SK-N-SH (cell line): ENCODE data around the gene GATB. TPM values are rescaled to one million over a fixed set of nuclear protein-coding genes. Genes with fewer than 3 reads are reported as not detected.

Source experiments
- CTCF ChIA-PET: fragments of 300-600, 350-600 bp; formaldehyde crosslinking; extraction: SDS; loops from one replicate; lab custom pipeline; 2021; lab: Yijun Ruan, JAX
- POLR2A ChIA-PET: fragments of 350-600 bp; sonication (Branson Sonifier 250); formaldehyde crosslinking; extraction: SDS; loops from one replicate; lab custom pipeline; 2020; ENCODE audit warnings: antibody characterized with exemption, inconsistent platforms; lab: Yijun Ruan, JAX
- DNase-seq: peaks from one replicate; pipeline ENCODE4 v3.0.0; 2012
- H2AFZ ChIP-seq: fragments of 200-600 bp; sonication (generic); 2 replicates; pipeline ENCODE4 v1.8.1; 2016; ENCODE audit warnings: antibody characterized with exemption, mild to moderate bottlenecking, low read depth
- H3F3A ChIP-seq: fragments of 200-600 bp; sonication (generic); replicated peaks from 2 replicates; pipeline ENCODE3; 2016; ENCODE audit warnings: antibody characterized with exemption, mild to moderate bottlenecking; ENCODE audit not compliant: insufficient read depth
- H3K27ac ChIP-seq, 2 experiments: fragments of 200-500 bp in 1 of 2; fragments of 200-600 bp in 1 of 2; sonication (Bioruptor generic) in 1 of 2; sonication (generic), shearing (Covaris generic) in 1 of 2; 2 replicates each; pipeline versions ENCODE4 v1.5.1 to v1.6.1; 2014 to 2016; ENCODE audit warnings: low read depth in 2 of 2, inconsistent platforms in 1 of 2, low read length in 1 of 2, mild to moderate bottlenecking in 1 of 2, mixed read lengths in 1 of 2
- H3K27me3 ChIP-seq: fragments of 200-600 bp; sonication (generic), shearing (Covaris generic); 2 replicates; pipeline ENCODE4 v1.6.1; 2016; ENCODE audit warnings: mixed run types; ENCODE audit not compliant: insufficient read depth
- H3K36me3 ChIP-seq, 2 experiments: fragments of 200-500 bp in 1 of 2; fragments of 200-600 bp in 1 of 2; sonication (Bioruptor generic) in 1 of 2; sonication (generic) in 1 of 2; replicated peaks in 1 of 2; 2 replicates each; pipeline versions ENCODE3 to v1.5.1; 2014 to 2016; ENCODE audit warnings: low read length in 1 of 2, mild to moderate bottlenecking in 1 of 2; ENCODE audit not compliant: insufficient read depth in 2 of 2, control insufficient read depth in 1 of 2
- H3K4me1 ChIP-seq, 2 experiments: fragments of 200-500 bp in 1 of 2; fragments of 200-600 bp in 1 of 2; sonication (Bioruptor generic) in 1 of 2; sonication (generic), shearing (Covaris generic) in 1 of 2; 2 replicates each; pipeline versions ENCODE4 v1.5.1 to v1.6.1; 2014 to 2016; ENCODE audit warnings: low read depth in 1 of 2, low read length in 1 of 2, mixed run types in 1 of 2; ENCODE audit not compliant: insufficient read depth in 2 of 2, control insufficient read depth in 1 of 2
- H3K4me2 ChIP-seq: fragments of 200-600 bp; sonication (generic), shearing (Covaris generic); 2 replicates; pipeline ENCODE4 v1.6.1; 2017; ENCODE audit warnings: mixed run types
- H3K4me3 ChIP-seq, 2 experiments: fragments of 200-500 bp in 1 of 2; fragments of 200-600 bp in 1 of 2; sonication (Bioruptor generic) in 1 of 2; sonication (generic), shearing (Covaris generic) in 1 of 2; 2 replicates each; pipeline versions ENCODE4 v1.5.1 to v1.8.1; 2014 to 2016; ENCODE audit warnings: low read depth in 2 of 2, inconsistent platforms in 1 of 2, low read length in 1 of 2, mild to moderate bottlenecking in 1 of 2, mixed read lengths in 1 of 2, moderate library complexity in 1 of 2
- H3K79me2 ChIP-seq: fragments of 200-600 bp; sonication (generic); 2 replicates; pipeline ENCODE4 v1.8.1; 2017; ENCODE audit warnings: mild to moderate bottlenecking; ENCODE audit not compliant: insufficient read depth
- H3K9ac ChIP-seq: fragments of 200-600 bp; sonication (generic); 2 replicates; pipeline ENCODE4 v1.6.1; 2017; ENCODE audit warnings: mixed run types
- H3K9me2 ChIP-seq: fragments of 200-600 bp; sonication (generic); 2 replicates; pipeline ENCODE4 v1.6.1; 2017; ENCODE audit warnings: mixed run types
- H3K9me3 ChIP-seq: fragments of 200-600 bp; sonication (generic); 2 replicates; pipeline ENCODE4 v1.6.1; 2017; ENCODE audit warnings: mixed run types, mild to moderate bottlenecking, moderate library complexity
- H4K20me1 ChIP-seq: fragments of 200-600 bp; sonication (generic); 2 replicates; pipeline ENCODE4 v1.6.1; 2017; ENCODE audit warnings: mild to moderate bottlenecking, mixed run types; ENCODE audit not compliant: insufficient read depth
- ELF1 ChIP-seq: IDR thresholded peaks from 2 replicates; pipeline ENCODE4 v1.4.0; 2012
- EP300 ChIP-seq, 2 experiments: IDR thresholded peaks; 2 replicates each; pipeline versions ENCODE4 v1.4.0 to v1.6.1; 2012; ENCODE audit warnings: borderline replicate concordance in 1 of 2, low read depth in 1 of 2, low read length in 1 of 2
- EZH2phosphoT487 ChIP-seq: fragments of 200-600 bp; sonication (generic); IDR thresholded peaks from 2 replicates; pipeline ENCODE4 v1.6.1; 2017; ENCODE audit warnings: low read depth, mixed run types, mild to moderate bottlenecking, antibody characterized with exemption, moderate library complexity, borderline replicate concordance
- NRF1 ChIP-seq: IDR thresholded peaks from 2 replicates; pipeline ENCODE4 v1.6.1; 2012; ENCODE audit warnings: low read depth, mild to moderate bottlenecking, low read length
- RAD21 ChIP-seq: IDR thresholded peaks from 2 replicates; pipeline ENCODE4 v1.6.1; 2012; ENCODE audit warnings: mild to moderate bottlenecking, low read length
- RFX5 ChIP-seq: IDR thresholded peaks from 2 replicates; pipeline ENCODE4 v1.6.1; 2012; ENCODE audit warnings: mild to moderate bottlenecking, improper control_type of control experiment, low read length
- TEAD4 ChIP-seq: IDR thresholded peaks from 2 replicates; pipeline ENCODE4 v1.4.0; 2012; ENCODE audit warnings: mild to moderate bottlenecking, borderline replicate concordance; ENCODE audit not compliant: insufficient read depth
- YY1 ChIP-seq: IDR thresholded peaks from 2 replicates; pipeline ENCODE4 v1.4.0; 2012; ENCODE audit warnings: low read depth, mild to moderate bottlenecking
- WGBS: methylation state at CpG from one replicate; pipeline ENCODE4 v1.1.6; 2017; ENCODE audit warnings: low lambda C conversion rate; 5-methylcytosine and 5-hydroxymethylcytosine counted together
- polyA plus RNA-seq, 3 experiments: library from polyadenylated mRNA; depleted of rRNA; stranded (reverse); fragments of >200 nt; gene quantifications; 2 replicates each; pipeline ENCODE4 v1.2.3, GENCODE V29; 2012
- TF ChIP-seq, protein P1 (sequence below): IDR thresholded peaks from 2 replicates; pipeline ENCODE4 v1.4.0; 2012; ENCODE audit warnings: low read depth, borderline replicate concordance
- TF ChIP-seq, protein P2 (sequence below): IDR thresholded peaks from 2 replicates; pipeline ENCODE4 v1.4.0; 2012; ENCODE audit warnings: low read depth, borderline replicate concordance
- TF ChIP-seq, protein P3 (sequence below): fragments of 200-600 bp; sonication (generic); IDR thresholded peaks from 2 replicates; pipeline ENCODE4 v1.6.1; 2017; ENCODE audit warnings: antibody characterized with exemption, mild to moderate bottlenecking, moderate library complexity
- TF ChIP-seq, protein P4 (sequence below): fragments of 150-350 bp; IDR thresholded peaks from 2 replicates; pipeline ENCODE4 v1.6.1; 2016; ENCODE audit warnings: mild to moderate bottlenecking, low read depth, low read length

GATB gene
- polyA plus RNA-seq, 1 of the 3 experiments (the other 2 are of a cell fraction), result 28.1 TPM

DNA sequence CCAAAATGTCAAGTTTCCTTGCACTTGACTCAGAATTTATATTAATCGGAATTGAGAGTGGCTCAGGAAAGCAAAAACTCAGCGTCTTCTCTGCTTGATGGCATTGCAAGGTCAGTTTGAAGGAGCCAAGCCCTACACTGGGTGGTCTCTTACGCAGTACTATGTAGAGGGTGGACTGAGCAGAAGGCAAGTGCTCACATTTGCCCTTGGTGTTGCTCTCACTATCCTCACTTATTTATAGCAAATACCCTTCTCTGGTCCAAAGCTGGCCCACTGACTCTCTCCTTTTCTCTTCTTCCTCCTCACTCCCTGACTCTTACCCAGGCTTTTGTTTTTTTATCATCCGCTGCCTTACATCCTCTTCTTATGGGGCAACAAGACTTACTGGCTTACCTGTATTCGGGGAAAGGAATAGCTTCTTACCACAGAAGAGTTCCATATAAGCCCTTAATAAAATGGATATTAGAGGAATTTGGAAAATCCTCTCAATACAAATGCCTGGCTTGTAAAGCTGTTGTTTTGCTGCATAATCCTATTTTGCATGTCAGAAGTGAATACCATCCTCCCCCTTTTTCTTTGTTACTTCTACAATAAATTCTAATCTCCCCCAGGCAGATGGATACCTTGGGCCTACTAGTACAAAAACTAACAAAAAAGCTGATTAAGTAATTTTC, 24.8 kb upstream of the GATB start (continued):
- TF ChIP-seq, protein P1, sequence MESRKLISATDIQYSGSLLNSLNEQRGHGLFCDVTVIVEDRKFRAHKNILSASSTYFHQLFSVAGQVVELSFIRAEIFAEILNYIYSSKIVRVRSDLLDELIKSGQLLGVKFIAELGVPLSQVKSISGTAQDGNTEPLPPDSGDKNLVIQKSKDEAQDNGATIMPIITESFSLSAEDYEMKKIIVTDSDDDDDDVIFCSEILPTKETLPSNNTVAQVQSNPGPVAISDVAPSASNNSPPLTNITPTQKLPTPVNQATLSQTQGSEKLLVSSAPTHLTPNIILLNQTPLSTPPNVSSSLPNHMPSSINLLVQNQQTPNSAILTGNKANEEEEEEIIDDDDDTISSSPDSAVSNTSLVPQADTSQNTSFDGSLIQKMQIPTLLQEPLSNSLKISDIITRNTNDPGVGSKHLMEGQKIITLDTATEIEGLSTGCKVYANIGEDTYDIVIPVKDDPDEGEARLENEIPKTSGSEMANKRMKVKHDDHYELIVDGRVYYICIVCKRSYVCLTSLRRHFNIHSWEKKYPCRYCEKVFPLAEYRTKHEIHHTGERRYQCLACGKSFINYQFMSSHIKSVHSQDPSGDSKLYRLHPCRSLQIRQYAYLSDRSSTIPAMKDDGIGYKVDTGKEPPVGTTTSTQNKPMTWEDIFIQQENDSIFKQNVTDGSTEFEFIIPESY, result no peak
- TF ChIP-seq, protein P2, sequence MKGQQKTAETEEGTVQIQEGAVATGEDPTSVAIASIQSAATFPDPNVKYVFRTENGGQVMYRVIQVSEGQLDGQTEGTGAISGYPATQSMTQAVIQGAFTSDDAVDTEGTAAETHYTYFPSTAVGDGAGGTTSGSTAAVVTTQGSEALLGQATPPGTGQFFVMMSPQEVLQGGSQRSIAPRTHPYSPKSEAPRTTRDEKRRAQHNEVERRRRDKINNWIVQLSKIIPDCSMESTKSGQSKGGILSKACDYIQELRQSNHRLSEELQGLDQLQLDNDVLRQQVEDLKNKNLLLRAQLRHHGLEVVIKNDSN, result no peak
- TF ChIP-seq EZH2phosphoT487, result no peak
- no peak for TF ChIP-seq RAD21
- TF ChIP-seq RFX5, result no peak
- TF ChIP-seq ELF1, result no peak
- no peak for TF ChIP-seq EP300 (IDR thresholded peaks at IDR 0.05; ENCODE audit: borderline replicate concordance in 1 of 2, low read depth in 1 of 2, low read length in 1 of 2)

DNA sequence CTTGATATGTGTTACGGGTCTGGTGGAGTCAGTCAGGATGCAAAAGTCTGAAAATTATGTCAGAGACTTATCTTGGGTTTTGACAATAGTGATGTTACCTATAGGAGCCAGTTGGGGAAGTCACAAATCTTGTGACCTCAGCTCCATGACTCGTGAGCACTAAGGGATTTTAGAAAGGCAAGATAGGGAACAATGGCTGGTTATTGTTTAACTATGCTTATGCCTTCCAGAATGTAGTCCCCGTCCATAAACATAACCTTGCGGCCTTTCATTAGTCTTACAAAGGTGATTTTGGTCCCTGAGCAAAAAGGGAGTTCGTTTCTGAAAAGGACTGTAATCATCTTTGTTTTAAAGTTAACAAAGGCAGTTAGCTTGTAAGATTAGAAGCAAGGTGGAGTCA, 23.9 kb upstream of the GATB start:
- no peak overlapping the region for H2AFZ ChIP-seq
- TF ChIP-seq TEAD4 (no peak), RAD21 (no peak), YY1 (no peak), ELF1 (no peak), NRF1 (no peak)
- TF ChIP-seq, protein P3, sequence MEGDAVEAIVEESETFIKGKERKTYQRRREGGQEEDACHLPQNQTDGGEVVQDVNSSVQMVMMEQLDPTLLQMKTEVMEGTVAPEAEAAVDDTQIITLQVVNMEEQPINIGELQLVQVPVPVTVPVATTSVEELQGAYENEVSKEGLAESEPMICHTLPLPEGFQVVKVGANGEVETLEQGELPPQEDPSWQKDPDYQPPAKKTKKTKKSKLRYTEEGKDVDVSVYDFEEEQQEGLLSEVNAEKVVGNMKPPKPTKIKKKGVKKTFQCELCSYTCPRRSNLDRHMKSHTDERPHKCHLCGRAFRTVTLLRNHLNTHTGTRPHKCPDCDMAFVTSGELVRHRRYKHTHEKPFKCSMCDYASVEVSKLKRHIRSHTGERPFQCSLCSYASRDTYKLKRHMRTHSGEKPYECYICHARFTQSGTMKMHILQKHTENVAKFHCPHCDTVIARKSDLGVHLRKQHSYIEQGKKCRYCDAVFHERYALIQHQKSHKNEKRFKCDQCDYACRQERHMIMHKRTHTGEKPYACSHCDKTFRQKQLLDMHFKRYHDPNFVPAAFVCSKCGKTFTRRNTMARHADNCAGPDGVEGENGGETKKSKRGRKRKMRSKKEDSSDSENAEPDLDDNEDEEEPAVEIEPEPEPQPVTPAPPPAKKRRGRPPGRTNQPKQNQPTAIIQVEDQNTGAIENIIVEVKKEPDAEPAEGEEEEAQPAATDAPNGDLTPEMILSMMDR, result no peak
- TF ChIP-seq, protein P4, sequence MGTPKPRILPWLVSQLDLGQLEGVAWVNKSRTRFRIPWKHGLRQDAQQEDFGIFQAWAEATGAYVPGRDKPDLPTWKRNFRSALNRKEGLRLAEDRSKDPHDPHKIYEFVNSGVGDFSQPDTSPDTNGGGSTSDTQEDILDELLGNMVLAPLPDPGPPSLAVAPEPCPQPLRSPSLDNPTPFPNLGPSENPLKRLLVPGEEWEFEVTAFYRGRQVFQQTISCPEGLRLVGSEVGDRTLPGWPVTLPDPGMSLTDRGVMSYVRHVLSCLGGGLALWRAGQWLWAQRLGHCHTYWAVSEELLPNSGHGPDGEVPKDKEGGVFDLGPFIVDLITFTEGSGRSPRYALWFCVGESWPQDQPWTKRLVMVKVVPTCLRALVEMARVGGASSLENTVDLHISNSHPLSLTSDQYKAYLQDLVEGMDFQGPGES, result no peak
- TF ChIP-seq, all 33 proteins: peak for 0
- Histone ChIP-seq H3F3A (no peaks in the 10 kb centered on the region), H3K9me3 (no peaks in the 10 kb centered on the region), H3K27ac (no peak overlapping the region), H3K4me2 (no peak overlapping the region), H3K4me3 (no peak overlapping the region), H3K4me1 (peaks cover 0 to 5% of the 10 kb centered on the region in 2 experiments; a peak in 1 of 4 replicates), H3K27me3 (no peaks in the 10 kb centered on the region; the same call in 1 of the 2 replicates), H3K9me2 (no peaks in the 10 kb centered on the region), H4K20me1 (no peaks in the 10 kb centered on the region), H3K36me3 (no peaks in the 10 kb centered on the region), H3K79me2 (no peaks in the 10 kb centered on the region), H3K9ac (no peak overlapping the region)
- 41% methylated on average over 5 of the region's 5 CpGs for WGBS
- POLR2A ChIA-PET, result no interaction called here
- CTCF ChIA-PET, result interaction anchor here (1.0 kb wide), 1 partner anchor 14 kb away, joined by 3 read pairs; no protein-coding TSS in a partner anchor
- DNase-seq, result no peak
